ENCODE results near the gene EIF5A.
"Not testable (repeated sequence)": the region's sequence is repeated elsewhere in the genome, so short reads cannot be mapped to it uniquely, and the experiment has no call there.

EIF5A gene

GRCh38 chr17:7334938-7335538 is 27.6 kb downstream of the EIF5A start:
- TF ChIP-seq CTCF (IDR thresholded peaks at IDR 0.05): no peak
- peaks cover 0 to 9% (median 7%) of the 10 kb centered on the region in 4 donors for H3K4me1 ChIP-seq
- H3K9me3 ChIP-seq: no peaks in the 10 kb centered on the region
- DNase-seq: no peak
- intact Hi-C loops (cut with DNase I; ENCODE audit: low total_unique reads): no loop called here
- no peak overlapping the region for H3K27ac ChIP-seq
- no peaks in the 10 kb centered on the region for H3K36me3 ChIP-seq
- peaks cover 0 to 59% of the 10 kb centered on the region in 2 donors for H3K27me3 ChIP-seq
- H3K4me3 ChIP-seq: no peak overlapping the region

DNA sequence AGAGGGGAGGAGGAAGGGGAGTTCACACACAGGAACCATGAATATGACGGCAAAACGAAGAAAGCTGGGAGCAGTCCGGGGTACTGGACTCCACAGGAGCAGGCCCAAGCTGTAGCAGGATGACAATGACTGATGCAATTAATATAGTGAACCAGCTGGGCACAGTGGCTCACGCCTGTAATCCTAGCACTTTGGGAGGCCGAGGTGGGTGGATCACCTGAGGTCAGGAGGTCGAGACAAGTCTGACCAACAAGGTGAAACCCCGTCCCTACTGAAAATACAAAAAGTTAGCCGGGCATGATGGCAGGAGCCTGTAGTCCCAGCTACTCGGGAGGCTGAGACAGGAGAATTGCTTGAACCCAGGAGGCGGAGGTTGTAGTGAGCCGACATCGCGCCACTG is 28.3 kb downstream of the EIF5A start:
- intact Hi-C loops (cut with DNase I; ENCODE audit: low total_unique reads); DNase-seq; H3K36me3 ChIP-seq; H3K27ac ChIP-seq; H3K4me1 ChIP-seq; H3K9me3 ChIP-seq; H3K4me3 ChIP-seq: not testable (repeated sequence)
- H3K27me3 ChIP-seq: peaks cover 0 to 61% of the 10 kb centered on the region in 2 donors

- DNase-seq: no peak
- no peaks in the 10 kb centered on the region for H3K4me1 ChIP-seq
- no peak within 1 kb of the TSS for H3K27ac ChIP-seq
- H3K4me3 ChIP-seq: no peak within 1 kb of the TSS
- no peaks in the 10 kb centered on the region for H3K9me3 ChIP-seq
- H3K27me3 ChIP-seq: peaks cover 0 to 69% of the 10 kb centered on the region in 2 donors
- no peak for TF ChIP-seq CTCF (IDR thresholded peaks at IDR 0.05)
- intact Hi-C loops (cut with DNase I; ENCODE audit: low total_unique reads): no loop called here
- H3K36me3 ChIP-seq: no peaks in the 10 kb centered on the region
Measured at GRCh38 chr17:7336240-7337175, 29.1 kb downstream of the EIF5A start, which contains the start of gene ACAP1. Gene ACAP1 (plus strand): TSS chr17:7336529. CDS start chr17:7336735, 206 bp downstream.

DNA sequence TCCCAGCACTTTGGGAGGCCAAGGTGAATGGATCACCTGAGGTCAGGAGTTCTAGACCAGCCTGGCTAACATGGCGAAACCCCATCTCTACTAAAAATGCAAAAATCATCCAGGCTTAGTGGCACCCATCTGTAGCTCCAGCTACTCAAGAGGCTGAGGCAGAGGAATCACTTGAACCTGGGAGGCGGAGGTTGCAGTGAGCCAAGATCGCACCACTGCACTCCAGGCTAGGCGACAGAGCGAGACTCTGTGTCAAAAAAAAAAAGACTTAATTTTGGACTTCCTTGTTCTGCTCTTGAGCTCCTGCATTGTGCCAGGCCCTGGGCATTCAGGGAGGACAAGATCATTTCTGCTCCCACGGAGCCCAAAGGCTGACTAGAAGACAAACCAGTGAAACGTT is 30.2 kb downstream of the EIF5A start:
- intact Hi-C loops (cut with DNase I; ENCODE audit: low total_unique reads); H3K36me3 ChIP-seq; H3K9me3 ChIP-seq; H3K4me1 ChIP-seq; DNase-seq; H3K4me3 ChIP-seq; H3K27ac ChIP-seq: not testable (repeated sequence)
- H3K27me3 ChIP-seq: peaks cover 0 to 74% of the 10 kb centered on the region in 2 donors

DNA sequence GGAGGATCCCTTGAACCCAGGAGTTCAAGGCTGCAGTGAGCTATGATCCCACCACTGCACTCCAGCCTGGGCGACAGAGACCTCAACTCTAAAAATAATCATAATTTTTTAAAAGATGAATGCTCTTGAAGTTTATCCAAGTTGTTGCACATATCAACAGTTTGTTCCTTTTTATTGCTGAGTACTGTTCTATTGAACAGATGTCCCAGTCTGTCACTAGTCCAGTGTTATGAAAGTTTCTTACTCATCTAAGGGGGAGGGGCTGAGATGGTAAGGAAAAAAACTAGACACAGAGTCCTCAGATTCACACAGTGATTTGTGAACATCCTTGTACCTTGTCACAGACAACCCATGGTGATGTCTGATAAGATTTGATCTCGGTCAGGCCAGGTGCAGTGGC is 32.8 kb downstream of the EIF5A start:
- Histone ChIP-seq H3K36me3 (no peaks in the 10 kb centered on the region), H3K4me1 (no peaks in the 10 kb centered on the region), H3K9me3 (no peaks in the 10 kb centered on the region), H3K27me3 (peaks cover 0 to 61% of the 10 kb centered on the region in 2 donors), H3K4me3 (no peak overlapping the region), H3K27ac (no peak overlapping the region)
- DNase-seq: no peak
- no peak for TF ChIP-seq CTCF (IDR thresholded peaks at IDR 0.05)
- intact Hi-C loops (cut with DNase I; ENCODE audit: low total_unique reads): loop anchor here (10.0 kb wide), 1 partner anchor 85 kb away; the partner anchor contains the start of genes CTDNEP1 and ELP5

DNA sequence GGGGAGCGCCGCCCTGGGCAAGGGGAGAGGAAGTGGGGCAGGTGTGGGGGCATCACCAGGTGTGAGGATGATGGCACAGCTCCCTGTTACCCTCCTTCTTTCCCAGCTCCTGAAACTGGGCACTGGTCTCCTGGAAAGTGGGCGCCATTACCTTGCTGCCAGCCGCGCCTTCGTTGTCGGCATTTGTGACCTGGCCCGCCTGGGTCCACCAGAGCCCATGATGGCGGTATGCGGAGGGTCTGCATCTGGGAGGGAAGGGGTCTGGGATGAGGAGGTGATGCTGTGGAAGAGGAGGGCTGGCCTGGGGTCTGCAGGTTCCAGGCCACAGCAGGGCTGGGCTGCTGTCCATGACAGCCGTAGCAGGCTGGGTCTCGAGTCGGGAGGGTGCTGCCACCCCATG is 34.4 kb downstream of the EIF5A start:
- Histone ChIP-seq H3K9me3 (no peaks in the 10 kb centered on the region), H3K36me3 (no peaks in the 10 kb centered on the region), H3K4me3 (no peak overlapping the region), H3K27ac (no peak overlapping the region), H3K27me3 (peaks cover 0 to 44% of the 10 kb centered on the region in 2 donors), H3K4me1 (no peaks in the 10 kb centered on the region)
- DNase-seq: no peak
- intact Hi-C loops (cut with DNase I; ENCODE audit: low total_unique reads): loop anchor here (10.0 kb wide), 1 partner anchor 87 kb away; the partner anchor contains the start of genes CTDNEP1 and ELP5
- TF ChIP-seq CTCF (IDR thresholded peaks at IDR 0.05): no peak
